Naive thymus-derived CD4-positive, alpha-beta T cell (primary cell): Measurements from ENCODE around the gene MPDU1. TPM values are rescaled to one million over a fixed set of nuclear protein-coding genes. Genes with fewer than 3 reads are reported as not detected.

Experiments used
- ATAC-seq: fragments of 150-1000 bp; cut with Tn5 transposase; 2 replicates; pipeline ENCODE4 v1.10.0; 2021; ENCODE audit warnings: mild to moderate bottlenecking, moderate library complexity
- CTCF ChIA-PET: fragments of 350-600 bp; sonication (Branson Sonifier 250); formaldehyde crosslinking; loops from one replicate; lab custom pipeline; 2021; ENCODE audit warnings: antibody characterized with exemption; lab: Charles Lee
- POLR2A ChIA-PET: fragments of 350-600 bp; sonication (Branson Sonifier 250); formaldehyde crosslinking; loops from one replicate; lab custom pipeline; 2021; ENCODE audit warnings: antibody characterized with exemption, inconsistent platforms; lab: Charles Lee
- DNase-seq, 9 donors: peaks; one replicate each; pipeline versions ENCODE4 v3.0.0 to v3.0.0-alpha.2; 2020 to 2022; ENCODE audit warnings: mixed read lengths in 1 of 9
- H3K27ac ChIP-seq: one replicate; pipeline ENCODE4 v1.7.0; 2013; ENCODE audit warnings: mild to moderate bottlenecking, low read depth, low read length, moderate library complexity
- H3K27me3 ChIP-seq, 2 donors: one replicate each; pipeline ENCODE4 v1.7.0; 2013; ENCODE audit warnings: low read length in 2 of 2, mild to moderate bottlenecking in 2 of 2, moderate library complexity in 2 of 2; ENCODE audit not compliant: control insufficient read depth in 2 of 2, insufficient read depth in 2 of 2
- H3K36me3 ChIP-seq, 3 experiments: 1 replicate in 2 of 3; 2 replicates in 1 of 3; pipeline ENCODE4 v1.7.0; 2013; ENCODE audit warnings: low read length in 3 of 3, mild to moderate bottlenecking in 3 of 3, moderate library complexity in 1 of 3; ENCODE audit not compliant: insufficient read depth in 3 of 3, control insufficient read depth in 2 of 3
- H3K4me1 ChIP-seq, 2 donors: one replicate each; pipeline ENCODE4 v1.7.0; 2013; ENCODE audit warnings: low read length in 2 of 2, mild to moderate bottlenecking in 2 of 2, moderate library complexity in 1 of 2; ENCODE audit not compliant: control insufficient read depth in 2 of 2, insufficient read depth in 2 of 2
- H3K4me3 ChIP-seq: 2 replicates; pipeline ENCODE4 v1.7.0; 2013; ENCODE audit warnings: mild to moderate bottlenecking, low read length
- H3K9me3 ChIP-seq, 3 experiments: 1 replicate in 2 of 3; 2 replicates in 1 of 3; pipeline ENCODE4 v1.7.0; 2013; ENCODE audit warnings: low read length in 3 of 3; ENCODE audit not compliant: control insufficient read depth in 2 of 3
- H3K27ac Mint-ChIP-seq, 9 donors: one replicate each; pipeline ENCODE4 v1.8.0; 2020 to 2022; ENCODE audit warnings: mixed read lengths in 9 of 9, mild to moderate bottlenecking in 8 of 9, moderate library complexity in 5 of 9, inconsistent platforms in 2 of 9
- H3K27me3 Mint-ChIP-seq, 5 donors: one replicate each; pipeline ENCODE4 v1.8.0; 2021 to 2022; ENCODE audit warnings: mixed read lengths in 5 of 5, mild to moderate bottlenecking in 1 of 5
- H3K36me3 Mint-ChIP-seq, 5 donors: one replicate each; pipeline ENCODE4 v1.8.0; 2020 to 2022; ENCODE audit warnings: mixed read lengths in 5 of 5, mild to moderate bottlenecking in 3 of 5, inconsistent platforms in 1 of 5
- H3K4me1 Mint-ChIP-seq, 7 donors: one replicate each; pipeline ENCODE4 v1.8.0; 2020 to 2022; ENCODE audit warnings: mixed read lengths in 7 of 7, mild to moderate bottlenecking in 3 of 7, inconsistent platforms in 1 of 7
- H3K4me3 Mint-ChIP-seq, 10 donors: one replicate each; pipeline ENCODE4 v1.8.0; 2020 to 2022; ENCODE audit warnings: mild to moderate bottlenecking in 10 of 10, mixed read lengths in 10 of 10, moderate library complexity in 6 of 10, inconsistent platforms in 2 of 10
- H3K9me3 Mint-ChIP-seq, 11 donors: one replicate each; pipeline ENCODE4 v1.8.0; 2020 to 2022; ENCODE audit warnings: mixed read lengths in 11 of 11, mild to moderate bottlenecking in 4 of 11, inconsistent platforms in 1 of 11, moderate library complexity in 1 of 11
- intact Hi-C, 2 donors: fragments of 100-400 bp; cut with micrococcal nuclease; formaldehyde crosslinking; loops; one replicate each; pipeline ENCODE4 v1.15.1; 2023
- polyA plus RNA-seq, 2 donors: library from polyadenylated mRNA; unstranded; fragments of 300-500 nt; fragmentation: Illumina TruSeq; gene quantifications; one replicate each; pipeline ENCODE4 v1.2.3, GENCODE V29; 2021
- total RNA-seq, 6 experiments: library from RNA in 5 of 6; stranded (reverse) in 5 of 6; gene quantifications; 1 replicate in 5 of 6; 2 replicates in 1 of 6; pipeline ENCODE4 v1.2.3 and lab custom pipeline; 2021 to 2026

Gene MPDU1
- total and polyA plus RNA-seq, 7 experiments from 2014 or later = 25.4 to 79.8 (median 39.1) TPM

DNA sequence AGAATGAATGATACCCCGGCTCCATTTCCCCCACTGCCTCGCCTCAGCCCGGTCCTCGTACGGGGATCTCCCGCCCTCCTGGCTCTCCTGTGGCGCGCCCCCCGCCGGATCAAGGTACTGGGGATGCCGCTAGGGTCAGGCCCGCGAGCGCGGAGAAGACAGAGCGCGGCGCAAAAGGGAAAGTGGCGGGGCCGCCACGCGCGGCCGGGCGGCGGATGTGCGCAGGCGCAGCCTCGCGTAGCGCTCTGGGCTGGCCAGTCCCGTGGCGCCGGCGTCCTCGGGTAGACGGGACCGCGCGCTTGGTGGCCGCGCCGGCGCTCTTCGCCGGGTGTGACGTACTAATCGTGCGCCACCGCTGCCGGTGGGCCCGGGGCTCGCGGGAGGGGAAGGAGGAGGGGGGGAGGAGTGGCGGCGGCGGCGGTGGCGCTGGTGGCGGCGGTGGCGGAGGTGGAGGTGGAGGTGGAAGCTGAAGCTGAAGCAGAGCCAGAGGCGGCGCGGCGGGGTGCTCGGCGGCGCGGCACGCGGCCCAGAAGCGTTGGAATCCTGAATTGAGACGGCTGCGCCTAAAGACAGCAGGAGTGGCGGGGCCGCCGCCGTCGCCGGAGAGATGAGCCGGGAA lies 22.0 kb upstream of the MPDU1 start, which contains the start of gene SENP3:
SENP3 (plus strand) TSS at position 331 of the 619 bp plus-strand sequence. CDS start 1,158 bp downstream, outside the sequence.
- ChIA-PET CTCF (interaction anchor here (0.5 to 6.1 kb wide), 26 partner anchors 8 to 279 kb away, joined by 3 to 86 read pairs (median 6); partner anchors contain the start of genes MPDU1, SOX15, TNFSF12 and TP53), POLR2A (interaction anchor here (0.6 to 3.9 kb wide), 21 partner anchors 9 to 209 kb away, joined by 3 to 45 read pairs (median 8); partner anchors contain the start of genes FXR2, MPDU1, POLR2A and TMEM102)
- Mint-ChIP-seq H3K9me3 (no peaks in the 10 kb centered on the region), H3K27me3 (peaks cover 0 to 2% (median 0%) of the 10 kb centered on the region in 5 donors), H3K4me1 (peaks cover 28 to 50% (median 45%) of the 10 kb centered on the region in 7 donors), H3K4me3 (peak within 1 kb of the TSS; percentile 87 to 98 (median 94)), H3K27ac (peak within 1 kb of the TSS; percentile 90 to 100 (median 96)), H3K36me3 (peaks cover 0 to 19% (median 4%) of the 10 kb centered on the region in 5 donors)
- peaks cover 6 to 37% (median 9%) of the 10 kb centered on the region in 3 experiments for H3K36me3 ChIP-seq
- H3K4me3 ChIP-seq = peak within 1 kb of the TSS; percentile 96
- H3K4me1 ChIP-seq = peaks cover 17 to 54% of the 10 kb centered on the region in 2 donors
- ATAC-seq = peak; percentile 90
- H3K27me3 ChIP-seq = no peaks in the 10 kb centered on the region
- H3K9me3 ChIP-seq = no peaks in the 10 kb centered on the region
- peak; percentile 86 to 97 (median 90) for DNase-seq
- intact Hi-C loops = loop anchor here (1.0 kb wide), 22 partner anchors 9 to 309 kb away; partner anchors contain the start of genes ELP5 (in 2 of the 2), POLR2A (in 2 of the 2), EIF5A (in 1 of the 2) and FXR2 (in 1 of the 2)
- peak within 1 kb of the TSS; percentile 92 for H3K27ac ChIP-seq

DNA sequence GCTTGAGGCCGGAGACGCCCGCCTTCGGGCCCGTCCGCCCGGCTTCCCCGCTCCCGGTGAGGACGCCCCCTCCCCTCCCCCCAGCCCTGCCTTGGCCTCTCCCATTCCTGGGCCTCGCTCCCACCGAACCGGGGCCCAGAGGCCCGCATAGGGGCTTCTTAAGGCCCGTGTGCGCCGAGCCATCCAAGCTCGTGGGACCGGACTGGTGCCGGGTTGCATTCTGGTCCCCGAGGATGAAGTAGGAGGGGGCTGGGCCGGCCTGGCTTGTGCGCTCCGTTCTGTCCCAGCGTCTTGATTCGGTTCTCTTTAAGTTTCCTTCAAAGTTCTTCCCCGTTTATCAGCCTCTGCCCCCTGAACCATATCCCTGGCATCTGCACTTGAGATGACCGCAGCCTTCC lies 21.4 kb upstream of the MPDU1 start:
- ChIA-PET POLR2A (interaction anchor here (0.9 to 3.9 kb wide), 11 partner anchors 10 to 209 kb away, joined by 3 to 45 read pairs (median 20); partner anchors contain the start of genes MPDU1, POLR2A, TMEM102 and TNFSF12), CTCF (interaction anchor here (2.4 to 6.1 kb wide), 3 partner anchors 44 to 206 kb away, joined by 11 to 86 read pairs (median 23); no protein-coding TSS in a partner anchor)
- H3K36me3 Mint-ChIP-seq = peaks cover 0 to 20% (median 4%) of the 10 kb centered on the region in 5 donors
- ATAC-seq = no peak
- DNase-seq = no peak
- H3K27ac Mint-ChIP-seq = peak overlapping the region; percentile 61 to 96 (median 87)
- H3K4me3 Mint-ChIP-seq = peak overlapping the region; percentile 87 to 98 (median 94)
- peaks cover 6 to 40% (median 9%) of the 10 kb centered on the region in 3 experiments for H3K36me3 ChIP-seq
- no peaks in the 10 kb centered on the region for H3K9me3 ChIP-seq
- peak overlapping the region; percentile 96 for H3K4me3 ChIP-seq
- intact Hi-C loops = no loop called here
- H3K4me1 ChIP-seq = peaks cover 17 to 53% of the 10 kb centered on the region in 2 donors
- H3K27me3 ChIP-seq = no peaks in the 10 kb centered on the region
- no peaks in the 10 kb centered on the region for H3K9me3 Mint-ChIP-seq
- H3K27me3 Mint-ChIP-seq = peaks cover 0 to 2% (median 0%) of the 10 kb centered on the region in 5 donors
- peak overlapping the region; percentile 92 for H3K27ac ChIP-seq
- H3K4me1 Mint-ChIP-seq = peaks cover 27 to 50% (median 44%) of the 10 kb centered on the region in 7 donors

DNA sequence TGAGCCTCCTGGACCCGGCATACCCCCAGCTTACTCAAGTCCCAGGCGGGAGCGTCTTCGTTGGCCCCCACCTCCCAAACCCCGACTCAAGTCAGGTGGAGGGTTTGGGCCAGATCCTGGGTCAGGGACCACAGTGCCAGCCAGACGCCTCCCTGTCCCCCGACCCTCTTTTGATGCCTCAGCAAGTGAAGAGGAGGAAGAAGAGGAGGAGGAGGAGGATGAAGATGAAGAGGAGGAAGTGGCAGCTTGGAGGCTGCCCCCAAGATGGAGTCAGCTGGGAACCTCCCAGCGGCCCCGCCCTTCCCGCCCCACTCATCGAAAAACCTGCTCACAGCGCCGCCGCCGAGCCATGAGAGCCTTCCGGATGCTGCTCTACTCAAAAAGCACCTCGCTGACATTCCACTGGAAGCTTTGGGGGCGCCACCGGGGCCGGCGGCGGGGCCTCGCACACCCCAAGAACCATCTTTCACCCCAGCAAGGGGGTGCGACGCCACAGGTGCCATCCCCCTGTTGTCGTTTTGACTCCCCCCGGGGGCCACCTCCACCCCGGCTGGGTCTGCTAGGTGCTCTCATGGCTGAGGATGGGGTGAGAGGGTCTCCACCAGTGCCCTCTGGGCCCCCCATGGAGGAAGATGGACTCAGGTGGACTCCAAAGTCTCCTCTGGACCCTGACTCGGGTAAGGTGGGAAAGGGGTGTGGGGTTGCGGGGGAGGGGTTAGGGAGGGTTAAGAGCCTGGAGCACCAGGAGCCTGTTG lies 20.4 kb upstream of the MPDU1 start:
- H3K27me3 ChIP-seq = no peaks in the 10 kb centered on the region
- intact Hi-C loops = no loop called here
- H3K4me3 ChIP-seq = no peak overlapping the region
- H3K4me1 Mint-ChIP-seq = peaks cover 25 to 48% (median 36%) of the 10 kb centered on the region in 7 donors
- no peak for DNase-seq
- peaks cover 0 to 24% (median 8%) of the 10 kb centered on the region in 5 donors for H3K36me3 Mint-ChIP-seq
- peaks cover 6 to 44% (median 9%) of the 10 kb centered on the region in 3 experiments for H3K36me3 ChIP-seq
- POLR2A ChIA-PET = interaction anchor here (2.2 to 3.9 kb wide), 5 partner anchors 10 to 123 kb away, joined by 7 to 35 read pairs (median 23); partner anchors contain the start of genes POLR2A, TNFSF12, TP53 and WRAP53
- peak overlapping the region in 8 of 9 donors; percentile 61 to 96 (median 89) for H3K27ac Mint-ChIP-seq
- peaks cover 0 to 2% (median 0%) of the 10 kb centered on the region in 5 donors for H3K27me3 Mint-ChIP-seq
- no peaks in the 10 kb centered on the region for H3K9me3 Mint-ChIP-seq
- H3K4me1 ChIP-seq = peaks cover 17 to 44% of the 10 kb centered on the region in 2 donors
- H3K27ac ChIP-seq = no peak overlapping the region
- ATAC-seq = no peak
- CTCF ChIA-PET = interaction anchor here (1.7 kb wide), 1 partner anchor 48 kb away, joined by 5 read pairs; no protein-coding TSS in a partner anchor
- H3K9me3 ChIP-seq = no peaks in the 10 kb centered on the region
- H3K4me3 Mint-ChIP-seq = peak overlapping the region in 9 of 10 donors; percentile 87 to 98 (median 90)

- intact Hi-C loops = no loop called here
- ATAC-seq = no peak
- Histone ChIP-seq H3K4me3 (no peak overlapping the region), H3K27me3 (no peaks in the 10 kb centered on the region), H3K27ac (no peak overlapping the region), H3K4me1 (peaks cover 11 to 13% of the 10 kb centered on the region in 2 donors), H3K9me3 (no peaks in the 10 kb centered on the region), H3K36me3 (peaks cover 13 to 70% (median 16%) of the 10 kb centered on the region in 3 experiments)
- Mint-ChIP-seq H3K27ac (peak overlapping the region in 2 of 9 donors; percentile 8 to 97), H3K36me3 (peaks cover 4 to 35% (median 15%) of the 10 kb centered on the region in 5 donors), H3K4me1 (peaks cover 9 to 36% (median 18%) of the 10 kb centered on the region in 7 donors), H3K4me3 (no peak overlapping the region), H3K27me3 (peaks cover 0 to 5% (median 0%) of the 10 kb centered on the region in 5 donors), H3K9me3 (peaks cover 0 to 6% (median 0%) of the 10 kb centered on the region in 11 donors)
- ChIA-PET POLR2A (interaction anchor here (0.6 to 7.8 kb wide), 6 partner anchors 14 to 860 kb away, joined by 3 to 108 read pairs (median 3); partner anchors contain the start of gene MPDU1), CTCF (interaction anchor here (0.7 to 2.2 kb wide), 4 partner anchors 9 to 235 kb away, joined by 3 to 12 read pairs (median 4); partner anchors contain the start of gene CD68)
- no peak for DNase-seq
Observed at GRCh38 chr17:7569571-7569970, 14.1 kb upstream of the MPDU1 start.

GRCh38 chr17:7570351-7570750 lies 13.3 kb upstream of the MPDU1 start:
- no peak overlapping the region for H3K4me3 ChIP-seq
- H3K9me3 Mint-ChIP-seq = peaks cover 0 to 6% (median 0%) of the 10 kb centered on the region in 11 donors
- no peak for ATAC-seq
- H3K4me1 Mint-ChIP-seq = peaks cover 9 to 44% (median 26%) of the 10 kb centered on the region in 7 donors
- H3K4me1 ChIP-seq = peaks cover 19 to 21% of the 10 kb centered on the region in 2 donors
- no peaks in the 10 kb centered on the region for H3K27me3 ChIP-seq
- intact Hi-C loops = loop anchor here (5.0 to 10.0 kb wide), 8 partner anchors 42 to 584 kb away; partner anchors contain the start of genes PER1 (in 2 of the 2), BCL6B (in 1 of the 2), CHD3 (in 1 of the 2) and CYB5D1 (in 1 of the 2)
- H3K9me3 ChIP-seq = no peaks in the 10 kb centered on the region
- H3K36me3 Mint-ChIP-seq = peaks cover 4 to 43% (median 15%) of the 10 kb centered on the region in 5 donors
- POLR2A ChIA-PET = interaction anchor here (0.7 to 8.2 kb wide), 4 partner anchors 13 to 134 kb away, joined by 3 to 108 read pairs (median 36); partner anchors contain the start of genes MPDU1, TP53 and WRAP53
- peaks cover 17 to 70% (median 18%) of the 10 kb centered on the region in 3 experiments for H3K36me3 ChIP-seq
- H3K27me3 Mint-ChIP-seq = peaks cover 0 to 5% (median 0%) of the 10 kb centered on the region in 5 donors
- no peak overlapping the region for H3K4me3 Mint-ChIP-seq
- H3K27ac ChIP-seq = no peak overlapping the region
- H3K27ac Mint-ChIP-seq = peak overlapping the region in 7 of 9 donors; percentile 15 to 97 (median 63)
- no peak for DNase-seq
- CTCF ChIA-PET = interaction anchor here (2.2 kb wide), 1 partner anchor 10 kb away, joined by 12 read pairs; no protein-coding TSS in a partner anchor
